Keratinocyte (primary cell): ENCODE measurements around the gene MCTP2. TPM values are rescaled to one million over a fixed set of nuclear protein-coding genes. Genes with fewer than 3 reads are reported as not detected.
A peak's percentile ranks its signal among the peaks of the same experiment; 100 is the strongest.

Experiments used
- DNase-seq: peaks from one replicate; pipeline ENCODE4 v3.0.0-alpha.2; 2011; ENCODE audit warnings: low read depth, missing footprints, low spot score
- FAIRE-seq: peaks from 2 replicates; lab custom pipeline; 2011; peaks lifted over from hg19 to GRCh38; lab: Jason Lieb, UNC
- H2AFZ ChIP-seq: 2 replicates; pipeline ENCODE4 v1.6.0; 2012; ENCODE audit warnings: low read length, control low read depth, inconsistent platforms; ENCODE audit not compliant: control insufficient read depth
- H3K27ac ChIP-seq: 2 replicates; pipeline ENCODE4 v1.5.1; 2011; ENCODE audit warnings: low read length; ENCODE audit not compliant: control insufficient read depth, insufficient read depth
- H3K27me3 ChIP-seq: 3 replicates; pipeline ENCODE4 v1.6.0; 2011; ENCODE audit warnings: low read length; ENCODE audit not compliant: control insufficient read depth, insufficient read depth; ENCODE audit errors: extremely low read depth
- H3K36me3 ChIP-seq, 2 experiments: 2 replicates in 1 of 2; 3 replicates in 1 of 2; pipeline ENCODE4 v1.5.1; 2011; ENCODE audit warnings: low read length in 2 of 2, mild to moderate bottlenecking in 1 of 2; ENCODE audit not compliant: control insufficient read depth in 2 of 2, insufficient read depth in 2 of 2; ENCODE audit errors: extremely low read depth in 1 of 2
- H3K4me1 ChIP-seq: 3 replicates; pipeline ENCODE4 v1.5.1; 2011; ENCODE audit warnings: low read length; ENCODE audit not compliant: control insufficient read depth, insufficient read depth; ENCODE audit errors: extremely low read depth
- H3K4me2 ChIP-seq: 3 replicates; pipeline ENCODE4 v1.6.0; 2011; ENCODE audit warnings: low read depth, low read length; ENCODE audit not compliant: control insufficient read depth, insufficient read depth; ENCODE audit errors: extremely low read depth
- H3K4me3 ChIP-seq, 3 experiments: fragments of 200-600 bp in 1 of 3; sonication (generic) in 1 of 3; 2 replicates in 2 of 3; 3 replicates in 1 of 3; pipeline ENCODE4 v1.5.1; 2011 to 2016; ENCODE audit warnings: low read length in 3 of 3, mild to moderate bottlenecking in 3 of 3, control low read depth in 2 of 3, inconsistent platforms in 1 of 3, low read depth in 1 of 3, mixed read lengths in 1 of 3, mixed run types in 1 of 3, moderate library complexity in 1 of 3; ENCODE audit not compliant: control insufficient read depth in 2 of 3, insufficient read depth in 2 of 3; ENCODE audit errors: extremely low read depth in 1 of 3
- H3K79me2 ChIP-seq: 2 replicates; pipeline ENCODE4 v1.6.0; 2012; ENCODE audit warnings: low read length; ENCODE audit not compliant: control insufficient read depth, insufficient read depth
- H3K9ac ChIP-seq: 3 replicates; pipeline ENCODE4 v1.6.0; 2011; ENCODE audit warnings: low read length; ENCODE audit not compliant: control insufficient read depth, insufficient read depth; ENCODE audit errors: extremely low read depth
- H3K9me1 ChIP-seq: 3 replicates; pipeline ENCODE4 v1.6.0; 2011; ENCODE audit warnings: low read length; ENCODE audit not compliant: control insufficient read depth, insufficient read depth; ENCODE audit errors: extremely low read depth
- H3K9me3 ChIP-seq: 2 replicates; pipeline ENCODE4 v1.5.1; 2012; ENCODE audit warnings: low read depth, low read length; ENCODE audit not compliant: control insufficient read depth
- H4K20me1 ChIP-seq: 3 replicates; pipeline ENCODE4 v1.6.0; 2011; ENCODE audit warnings: low read length; ENCODE audit not compliant: control insufficient read depth, insufficient read depth; ENCODE audit errors: extremely low read depth
- EZH2 ChIP-seq: IDR thresholded peaks from one replicate; pipeline ENCODE4 v1.6.1; 2012; ENCODE audit warnings: inconsistent platforms, mild to moderate bottlenecking, low read length, moderate library complexity
- dilution Hi-C: fragments of 300-500 bp; cut with MboI; formaldehyde crosslinking; loops from one replicate; pipeline ENCODE4 v1.7.0; 2020; ENCODE audit warnings: low sequenced_read_pairs; ENCODE audit not compliant: extremely low pct_ligation_motif_present
- polyA plus RNA-seq, 5 experiments: library from polyadenylated mRNA; depleted of rRNA in 3 of 5; stranded (reverse) in 3 of 5; stranded (forward) in 1 of 5; unstranded in 1 of 5; fragments of >200 nt; gene quantifications; 1 replicate in 1 of 5; 2 replicates in 3 of 5; 3 replicates in 1 of 5; pipeline versions ENCODE4 v1.2.1 to v1.2.3, GENCODE V29; 2011 to 2012; ENCODE audit warnings: missing spikeins in 2 of 5, low read depth in 1 of 5, low replicate concordance in 1 of 5
- TF ChIP-seq, protein P1 (sequence below), 3 experiments: IDR thresholded peaks in 1 of 3; conservative IDR thresholded peaks in 1 of 3; optimal IDR thresholded peaks in 1 of 3; 2 replicates in 2 of 3; 3 replicates in 1 of 3; pipeline versions ENCODE3 to v1.5.1; 2011; ENCODE audit warnings: low read length in 3 of 3, mild to moderate bottlenecking in 3 of 3, moderate library complexity in 2 of 3, control low read depth in 1 of 3, inconsistent platforms in 1 of 3; ENCODE audit not compliant: insufficient read depth in 2 of 3; ENCODE audit errors: extremely low read depth in 1 of 3

Gene MCTP2
- polyA plus RNA-seq, 1 donor (not counting 4 experiments of a cell fraction or from before 2014, with no cell fraction given) = 22.0 TPM

DNA sequence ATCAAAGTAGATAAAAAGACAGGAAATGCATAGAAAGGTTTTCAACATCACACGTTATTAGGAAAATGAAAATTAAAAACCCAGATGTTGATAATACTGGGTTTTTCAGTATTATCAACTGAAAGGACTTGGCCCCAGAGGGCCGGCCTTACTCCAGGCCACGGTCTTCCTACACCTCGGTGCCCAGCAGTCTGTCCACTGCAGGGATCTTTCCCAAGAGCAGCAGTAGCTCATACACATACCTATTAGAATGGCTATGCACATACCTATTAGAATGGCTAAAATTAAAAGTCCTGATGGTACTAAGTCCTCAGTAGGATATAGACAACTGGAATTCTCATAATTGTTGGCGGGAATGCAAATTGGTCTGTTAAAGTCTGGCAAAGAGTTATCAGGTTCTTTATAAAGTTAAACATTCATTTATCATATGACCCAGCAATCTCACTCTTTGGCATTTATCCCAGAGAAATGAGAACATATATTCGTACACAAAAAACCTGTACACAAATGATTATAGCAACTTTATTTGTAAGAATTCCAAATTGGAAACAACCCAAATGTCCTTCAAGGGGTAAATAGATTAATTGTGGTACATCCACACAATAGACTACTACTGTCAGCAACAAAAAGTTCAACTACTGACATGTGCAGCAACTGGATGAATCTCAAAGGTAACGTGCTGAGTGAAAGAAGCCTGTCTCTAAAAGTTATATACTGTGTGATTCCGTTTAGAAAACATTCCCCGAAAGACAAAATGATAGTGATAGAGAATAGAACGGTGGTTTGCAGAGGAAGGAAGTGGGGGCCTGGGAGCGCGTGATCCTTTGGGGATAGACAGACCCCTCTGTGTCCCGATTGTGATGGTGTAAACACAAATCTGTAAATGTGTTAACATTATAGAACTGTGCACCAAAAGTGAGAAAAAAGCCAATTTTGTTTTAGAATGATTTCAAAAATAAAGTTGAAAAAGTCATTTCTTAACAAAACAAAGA lies 62.3 kb downstream of the MCTP2 start:
- H3K4me3 ChIP-seq = no peak overlapping the region
- peaks cover 0 to 4% of the 10 kb centered on the region in 2 experiments for H3K36me3 ChIP-seq
- FAIRE-seq = peak; percentile 5
- H2AFZ ChIP-seq = no peak overlapping the region
- no peak overlapping the region for H3K4me2 ChIP-seq
- H3K9me3 ChIP-seq = no peaks in the 10 kb centered on the region
- H3K79me2 ChIP-seq = no peaks in the 10 kb centered on the region
- H3K9ac ChIP-seq = no peak overlapping the region
- H4K20me1 ChIP-seq = no peaks in the 10 kb centered on the region
- H3K27ac ChIP-seq = no peak overlapping the region
- DNase-seq = no peak
- H3K4me1 ChIP-seq = no peaks in the 10 kb centered on the region
- H3K9me1 ChIP-seq = no peaks in the 10 kb centered on the region
- TF ChIP-seq, protein P1, sequence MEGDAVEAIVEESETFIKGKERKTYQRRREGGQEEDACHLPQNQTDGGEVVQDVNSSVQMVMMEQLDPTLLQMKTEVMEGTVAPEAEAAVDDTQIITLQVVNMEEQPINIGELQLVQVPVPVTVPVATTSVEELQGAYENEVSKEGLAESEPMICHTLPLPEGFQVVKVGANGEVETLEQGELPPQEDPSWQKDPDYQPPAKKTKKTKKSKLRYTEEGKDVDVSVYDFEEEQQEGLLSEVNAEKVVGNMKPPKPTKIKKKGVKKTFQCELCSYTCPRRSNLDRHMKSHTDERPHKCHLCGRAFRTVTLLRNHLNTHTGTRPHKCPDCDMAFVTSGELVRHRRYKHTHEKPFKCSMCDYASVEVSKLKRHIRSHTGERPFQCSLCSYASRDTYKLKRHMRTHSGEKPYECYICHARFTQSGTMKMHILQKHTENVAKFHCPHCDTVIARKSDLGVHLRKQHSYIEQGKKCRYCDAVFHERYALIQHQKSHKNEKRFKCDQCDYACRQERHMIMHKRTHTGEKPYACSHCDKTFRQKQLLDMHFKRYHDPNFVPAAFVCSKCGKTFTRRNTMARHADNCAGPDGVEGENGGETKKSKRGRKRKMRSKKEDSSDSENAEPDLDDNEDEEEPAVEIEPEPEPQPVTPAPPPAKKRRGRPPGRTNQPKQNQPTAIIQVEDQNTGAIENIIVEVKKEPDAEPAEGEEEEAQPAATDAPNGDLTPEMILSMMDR (optimal IDR thresholded peaks at IDR 0.05 in 1 of 3, IDR thresholded peaks at IDR 0.05 in 1 of 3, conservative IDR thresholded peaks at IDR 0.05 in 1 of 3; ENCODE audit: extremely low read depth in 1 of 3, insufficient read depth in 2 of 3, low read length in 3 of 3) = no peak
- TF ChIP-seq EZH2 = no peak
- no peaks in the 10 kb centered on the region for H3K27me3 ChIP-seq
- dilution Hi-C loops = no loop called here

DNA sequence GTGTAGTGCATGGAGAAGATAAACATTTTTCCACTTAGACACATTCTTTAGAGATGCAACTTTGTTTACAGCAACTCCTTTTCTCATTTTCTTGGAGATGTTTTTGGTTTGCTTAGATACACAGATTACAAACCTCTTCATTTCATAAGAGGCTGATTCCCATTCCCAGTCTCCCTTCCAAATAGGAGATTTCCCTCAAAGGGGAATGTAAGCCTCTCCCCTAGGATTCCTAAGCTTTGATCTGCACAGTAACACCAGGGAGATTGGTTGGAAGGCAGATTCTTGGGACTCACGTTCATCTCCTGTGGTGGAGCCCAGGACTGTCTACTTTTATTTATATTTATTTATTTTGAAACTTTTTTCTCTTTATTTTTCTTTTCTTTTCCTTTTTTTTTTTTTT lies 63.2 kb downstream of the MCTP2 start:
- H3K4me3 ChIP-seq = no peak overlapping the region
- dilution Hi-C loops = no loop called here
- DNase-seq = no peak
- no peaks in the 10 kb centered on the region for H3K9me3 ChIP-seq
- H3K4me1 ChIP-seq = no peaks in the 10 kb centered on the region
- FAIRE-seq = no peak
- H3K27me3 ChIP-seq = no peaks in the 10 kb centered on the region
- H3K79me2 ChIP-seq = no peaks in the 10 kb centered on the region
- H3K9ac ChIP-seq = no peak overlapping the region
- H4K20me1 ChIP-seq = no peaks in the 10 kb centered on the region
- no peak overlapping the region for H3K4me2 ChIP-seq
- no peaks in the 10 kb centered on the region for H3K9me1 ChIP-seq
- H2AFZ ChIP-seq = no peak overlapping the region
- peaks cover 0 to 4% of the 10 kb centered on the region in 2 experiments for H3K36me3 ChIP-seq
- TF ChIP-seq EZH2 = no peak
- TF ChIP-seq, protein P1 (optimal IDR thresholded peaks at IDR 0.05 in 1 of 3, IDR thresholded peaks at IDR 0.05 in 1 of 3, conservative IDR thresholded peaks at IDR 0.05 in 1 of 3; ENCODE audit: extremely low read depth in 1 of 3, insufficient read depth in 2 of 3, low read length in 3 of 3) = no peak
- H3K27ac ChIP-seq = no peak overlapping the region
